HG03354 (cell line): ENCODE results near the gene GCK.
"Not testable (repeated sequence)": the region's sequence is repeated elsewhere in the genome, so short reads cannot be mapped to it uniquely, and the experiment has no call there.

ENCODE experiments used
- ATAC-seq: cut with Tn5 transposase; IDR thresholded peaks from one replicate; pipeline ENCODE4 v1.9.1; 2021; ENCODE audit warnings: mild to moderate bottlenecking; ENCODE audit not compliant: unreplicated experiment, poor library complexity, severe bottlenecking

GCK gene

DNA sequence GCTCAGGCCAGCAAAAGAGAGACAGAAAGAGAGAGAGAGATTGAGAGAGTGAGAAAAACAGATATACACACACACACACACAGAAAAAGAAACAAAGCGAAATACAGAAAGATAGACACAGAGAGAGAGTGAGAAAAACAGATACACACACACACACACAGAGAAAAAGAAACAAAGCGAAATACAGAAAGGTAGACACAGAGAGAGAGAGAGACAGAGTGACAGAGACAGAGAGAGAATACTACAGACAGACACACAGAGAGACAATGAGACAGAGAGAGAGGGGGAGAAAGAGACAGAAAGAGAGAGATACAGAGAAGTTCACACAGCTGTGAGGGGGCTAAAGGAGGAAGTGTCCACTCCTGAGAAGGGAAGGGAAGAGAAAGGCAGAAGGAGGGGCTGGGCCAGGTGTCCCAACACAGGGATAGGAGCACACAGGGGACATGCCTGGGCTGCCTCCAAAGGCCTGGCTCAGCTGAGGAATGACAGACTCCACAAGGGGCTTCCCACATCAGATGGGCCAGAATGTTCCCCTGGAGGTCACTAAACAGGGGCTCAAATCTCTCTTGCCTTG lies 4.3 kb downstream of the GCK start:
- ATAC-seq = no peak

GRCh38 chr7:44184206-44184872 lies 4.9 kb downstream of the GCK start:
- no peak for ATAC-seq

DNA sequence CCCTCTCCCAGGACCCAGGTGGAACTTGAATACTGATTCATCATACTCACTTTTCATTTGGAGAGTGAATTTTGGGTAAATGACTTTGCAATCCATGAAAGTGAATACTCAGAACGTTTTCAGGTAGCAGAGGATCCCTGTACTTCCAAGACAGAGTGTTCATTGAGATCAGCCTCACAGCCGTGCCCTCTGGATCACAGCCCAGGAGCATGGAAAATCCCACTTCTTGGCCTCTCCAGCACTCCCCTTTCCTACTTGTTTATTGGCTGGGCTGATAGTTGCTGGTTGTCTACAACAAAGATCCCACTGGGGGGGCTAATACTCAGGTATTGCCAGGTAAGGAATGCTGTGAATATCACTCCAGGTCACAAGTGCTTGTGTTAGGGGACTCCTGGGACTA lies 5.9 kb downstream of the GCK start:
- ATAC-seq = no peak

DNA sequence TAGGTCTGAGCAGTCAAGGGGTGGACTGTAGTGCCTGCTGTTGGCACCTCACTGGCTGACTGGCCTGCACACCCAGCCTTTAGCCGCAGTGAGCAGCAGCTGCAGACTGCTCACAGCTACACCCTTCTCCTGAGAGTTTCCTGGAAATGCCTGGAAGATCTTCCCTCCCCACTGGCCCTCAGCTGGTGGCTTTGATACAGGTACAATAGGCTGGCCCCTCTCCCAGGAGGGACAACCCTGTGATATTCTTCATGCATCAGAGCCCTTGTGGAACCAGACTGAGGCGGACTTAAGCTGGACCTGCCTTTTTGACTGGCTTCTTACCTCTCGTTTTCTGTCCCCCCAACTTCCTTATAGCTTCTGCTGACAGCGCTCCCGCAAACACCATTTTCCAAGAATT lies 6.4 kb downstream of the GCK start:
- no peak for ATAC-seq

- no peak for ATAC-seq
These were observed 8.6 kb downstream of the GCK start for GRCh38 chr7:44180631-44181030.

DNA sequence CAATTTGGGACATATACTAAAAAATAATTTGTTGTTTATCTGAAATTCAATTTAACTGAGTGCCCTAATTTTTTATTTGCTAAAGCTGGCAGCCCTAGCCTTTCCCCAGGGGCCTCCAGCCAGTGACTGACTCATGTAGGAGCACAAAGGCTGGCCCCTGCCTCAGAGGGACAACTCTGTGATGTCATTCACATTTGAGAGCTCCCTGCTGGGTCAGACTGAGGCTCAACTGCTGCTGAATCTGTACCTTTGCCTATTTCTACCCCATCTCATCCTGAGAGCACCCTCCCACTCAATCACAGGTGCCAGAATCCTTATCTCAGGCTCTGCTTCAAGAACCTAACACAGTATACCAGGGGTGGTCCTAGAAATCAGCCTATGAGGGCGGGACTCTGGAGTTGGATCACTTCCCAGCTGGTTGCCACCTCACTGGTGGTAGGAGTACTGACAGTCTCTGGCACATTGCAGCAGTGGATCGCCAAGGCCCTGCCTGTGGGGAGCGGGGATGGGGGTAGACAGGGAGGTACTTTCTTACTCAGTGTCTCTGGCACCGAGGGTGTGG lies 11.6 kb downstream of the GCK start:
- ATAC-seq = no peak

GRCh38 chr7:44176486-44176885 lies 12.8 kb downstream of the GCK start:
- no peak for ATAC-seq

- ATAC-seq = no peak
These were observed 13.5 kb downstream of the GCK start for GRCh38 chr7:44175730-44176129.

DNA sequence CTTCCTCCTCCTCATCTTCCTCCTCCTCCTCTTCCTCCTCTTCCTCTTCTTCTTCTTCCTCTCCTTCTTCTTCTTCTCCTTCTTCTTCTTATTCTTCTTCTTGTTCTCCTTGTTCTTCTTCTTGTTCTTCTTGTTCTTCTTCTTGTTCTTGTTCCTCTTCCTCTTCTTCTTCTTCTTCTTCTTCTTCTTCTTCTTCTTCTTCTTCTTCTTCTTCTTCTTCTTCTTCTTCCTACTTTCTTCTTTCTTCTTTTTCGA lies 14.6 kb downstream of the GCK start:
- ATAC-seq = not testable (repeated sequence)

GRCh38 chr7:44173911-44174693 lies 15.1 kb downstream of the GCK start:
- no peak for ATAC-seq

DNA sequence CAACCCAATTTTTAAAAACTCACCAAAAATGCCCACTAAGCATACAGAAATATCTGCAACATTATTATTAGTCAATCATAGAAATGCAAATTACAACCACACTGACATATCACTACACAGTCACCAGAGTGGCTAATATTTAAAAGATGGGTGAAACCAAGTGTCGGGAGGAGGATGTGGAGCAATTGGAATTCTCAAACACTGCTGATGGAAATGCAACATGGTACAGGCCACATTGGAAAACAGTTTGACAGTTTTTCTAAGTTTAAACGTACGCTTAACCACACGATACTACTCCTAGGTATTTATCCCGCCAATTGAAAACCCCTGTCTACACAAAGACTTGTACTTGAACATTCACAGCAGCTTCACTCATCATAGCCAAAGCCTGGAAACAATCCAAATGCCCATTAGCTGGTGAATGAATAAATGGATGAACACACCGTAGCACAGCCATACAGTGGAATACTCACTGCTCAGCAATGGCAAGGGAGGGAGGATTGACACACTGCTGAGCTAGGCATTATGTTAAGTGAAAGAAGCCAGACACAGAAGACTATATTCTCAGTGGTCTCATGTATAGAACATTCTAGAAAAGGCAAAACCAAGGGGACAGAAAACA lies 16.3 kb downstream of the GCK start:
- no peak for ATAC-seq

GRCh38 chr7:44172352-44172751 lies 16.9 kb downstream of the GCK start:
- ATAC-seq = no peak

DNA sequence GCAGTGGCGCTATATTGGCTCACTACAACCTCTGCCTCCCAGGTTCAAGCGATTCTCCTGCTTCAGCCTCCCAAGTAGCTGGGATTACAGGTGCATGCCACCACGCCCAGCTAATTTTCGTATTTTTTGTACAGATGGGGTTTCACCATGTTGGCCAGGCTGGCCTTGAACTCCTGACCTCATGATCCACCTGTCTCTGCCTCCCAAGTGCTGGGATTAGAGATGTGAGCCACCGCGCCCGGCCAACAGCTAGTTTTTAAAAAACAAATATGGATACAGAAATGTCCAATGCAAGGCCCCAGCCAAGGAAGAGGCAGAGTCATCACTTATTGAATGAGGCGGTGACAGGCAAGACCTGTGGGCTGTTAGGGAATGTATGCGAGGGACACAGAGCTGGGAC lies 17.3 kb downstream of the GCK start:
- not testable (repeated sequence) for ATAC-seq

DNA sequence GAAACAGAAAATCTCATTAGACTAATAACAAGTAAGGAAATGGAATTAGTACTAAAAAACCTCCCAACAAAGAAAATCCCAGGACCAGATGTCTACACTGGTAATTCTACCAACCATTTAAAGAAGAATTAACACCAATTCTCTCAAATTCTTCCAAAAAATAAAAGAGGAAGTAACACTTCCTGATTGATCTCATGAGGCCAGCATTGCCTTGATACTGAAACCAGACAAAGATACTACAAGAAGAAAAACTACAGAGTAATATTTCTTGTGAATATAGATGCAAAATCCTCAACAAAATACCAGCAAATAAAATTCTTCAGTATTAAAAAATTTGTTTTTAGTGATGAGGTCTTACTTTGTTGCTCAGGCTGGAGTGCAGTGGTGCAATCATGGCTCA lies 21.3 kb downstream of the GCK start:
- no peak for ATAC-seq

DNA sequence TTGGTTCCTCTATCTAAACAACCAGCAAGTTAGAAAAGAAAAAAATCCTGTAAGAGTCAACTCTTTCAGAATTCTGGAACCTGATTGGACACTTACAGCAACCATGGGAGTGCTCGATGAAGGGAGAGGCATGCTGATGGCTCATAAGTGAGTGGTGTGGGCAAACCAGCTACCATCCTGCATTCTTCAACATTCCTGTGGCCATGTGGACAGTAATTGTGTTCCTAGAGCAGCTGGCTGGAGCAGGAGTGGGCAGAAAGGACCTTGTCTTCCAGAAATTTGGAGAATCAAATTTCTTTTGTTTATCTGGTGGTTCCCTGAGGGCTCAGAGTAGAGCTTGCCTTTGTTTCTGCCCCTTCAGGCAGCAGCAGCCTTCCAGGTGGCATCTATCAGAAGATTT lies 25.6 kb downstream of the GCK start:
- ATAC-seq = no peak

- ATAC-seq = no peak
These were observed 26.3 kb downstream of the GCK start for GRCh38 chr7:44162785-44163395.

DNA sequence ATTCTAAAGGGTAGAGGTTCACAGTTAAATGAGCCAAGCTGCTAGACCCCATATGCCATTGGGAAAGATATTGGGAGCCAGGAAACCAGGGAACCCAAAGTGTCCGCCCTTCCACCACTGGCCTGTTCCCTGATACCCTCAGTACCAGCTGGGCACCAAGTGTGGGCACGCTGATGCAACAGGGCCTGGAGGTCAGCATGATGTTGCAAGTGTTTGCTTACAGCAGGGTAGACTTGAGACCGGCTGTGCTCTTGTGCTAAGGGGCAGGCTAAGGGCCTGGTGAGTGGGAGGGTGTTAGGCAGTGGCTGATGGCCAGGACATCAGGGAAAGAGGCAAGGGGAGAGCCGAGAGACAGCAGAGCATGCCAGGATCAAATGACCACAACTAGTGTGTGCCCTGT lies 27.1 kb downstream of the GCK start:
- ATAC-seq = no peak

GRCh38 chr7:44161371-44161770 lies 27.9 kb downstream of the GCK start:
- ATAC-seq = no peak

DNA sequence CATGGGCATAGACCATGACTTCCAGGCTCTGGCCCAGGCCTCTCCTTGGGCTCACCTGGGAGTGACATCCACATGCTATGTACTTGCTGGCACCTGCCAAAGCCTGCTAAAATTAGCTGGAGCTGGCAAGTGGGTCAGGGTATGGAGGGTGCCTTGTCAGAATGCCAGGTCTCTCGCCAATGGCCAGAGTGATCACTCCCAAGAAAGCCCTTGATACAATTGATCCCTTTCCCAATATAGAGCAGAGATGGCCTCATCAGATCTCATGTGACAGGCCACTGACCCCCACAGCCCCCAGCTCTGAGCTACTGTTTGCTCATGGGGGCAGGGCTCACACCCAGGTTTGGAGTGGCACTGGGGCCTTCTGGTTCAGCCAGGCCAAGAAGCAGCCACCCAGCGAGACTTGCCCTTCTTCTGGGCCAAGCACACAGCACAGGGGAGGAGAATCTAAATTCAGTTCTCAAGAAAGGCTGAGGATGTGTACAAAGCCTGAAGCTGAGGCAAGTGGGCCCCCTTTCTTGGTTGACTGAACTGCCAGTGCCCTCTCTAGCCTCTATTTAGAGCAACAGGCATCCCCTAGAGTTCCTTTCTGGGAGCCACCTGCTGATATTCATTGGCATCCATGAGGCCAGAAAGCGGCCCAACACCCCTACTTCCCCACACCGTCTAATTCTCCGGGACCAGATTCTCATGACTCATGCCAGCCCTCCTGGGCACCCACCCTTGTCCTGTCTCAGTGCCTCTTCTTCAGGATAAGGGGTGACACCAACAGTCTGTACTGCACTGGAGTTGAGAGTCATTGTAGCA lies 29.2 kb downstream of the GCK start:
- no peak for ATAC-seq
